Neural cell (in vitro differentiated cells): ENCODE data around the gene ZNF534. TPM values are rescaled to one million over a fixed set of nuclear protein-coding genes. Genes with fewer than 3 reads are reported as not detected.
A peak's percentile ranks its signal among the peaks of the same experiment; 100 is the strongest.

Source experiments
- H2AFZ ChIP-seq: fragments of 200-600, 300-800 bp; sonication (generic), shearing (Covaris generic); 2 replicates; pipeline ENCODE4 v1.6.0; 2014; ENCODE audit warnings: low read depth, mild to moderate bottlenecking, antibody characterized with exemption, low read length, moderate library complexity
- H3F3A ChIP-seq: fragments of 200-600 bp; shearing (Covaris generic); 2 replicates; pipeline ENCODE4 v1.6.1; 2016; ENCODE audit warnings: mild to moderate bottlenecking, moderate library complexity, mixed read lengths, antibody characterized with exemption, low read length; ENCODE audit not compliant: insufficient read depth, poor library complexity, severe bottlenecking
- H3K27ac ChIP-seq: fragments of 200-600, 300-800 bp; sonication (generic), shearing (Covaris generic); 2 replicates; pipeline ENCODE4 v1.5.1; 2014; ENCODE audit warnings: mild to moderate bottlenecking, low read length, moderate library complexity
- H3K27me3 ChIP-seq: fragments of 300-800, 200-600 bp; sonication (generic), shearing (Covaris generic); 2 replicates; pipeline ENCODE4 v1.6.0; 2014; ENCODE audit warnings: mild to moderate bottlenecking, low read depth, low read length, moderate library complexity; ENCODE audit not compliant: insufficient read depth
- H3K36me3 ChIP-seq: fragments of 300-800, 200-600 bp; sonication (generic), shearing (Covaris generic); 2 replicates; pipeline ENCODE4 v1.5.1; 2014; ENCODE audit warnings: mild to moderate bottlenecking, antibody characterized with exemption, low read length, moderate library complexity; ENCODE audit not compliant: insufficient read depth
- H3K4me2 ChIP-seq: fragments of 300-800, 200-600 bp; sonication (generic), shearing (Covaris generic); 2 replicates; pipeline ENCODE4 v1.6.0; 2014; ENCODE audit warnings: mild to moderate bottlenecking, low read length
- H3K4me3 ChIP-seq: fragments of 300-800, 200-600 bp; sonication (generic), shearing (Covaris generic); 2 replicates; pipeline ENCODE4 v1.5.1; 2014; ENCODE audit warnings: mild to moderate bottlenecking, low read length, moderate library complexity
- H3K79me2 ChIP-seq: fragments of 200-600 bp; shearing (Covaris generic); replicated peaks from 2 replicates; pipeline ENCODE4 v1.6.0; 2014; ENCODE audit warnings: mild to moderate bottlenecking, low read length, moderate library complexity; ENCODE audit not compliant: insufficient read depth
- H3K9ac ChIP-seq: fragments of 300-800, 200-600 bp; sonication (generic), shearing (Covaris generic); 2 replicates; pipeline ENCODE4 v1.6.1; 2016; ENCODE audit warnings: mild to moderate bottlenecking, low read length, mixed read lengths
- H3K9me2 ChIP-seq: fragments of 200-600 bp; shearing (Covaris generic); 2 replicates; pipeline ENCODE4 v1.6.1; 2016; ENCODE audit warnings: mild to moderate bottlenecking, low read length, mixed read lengths; ENCODE audit not compliant: insufficient read depth
- H3K9me3 ChIP-seq: fragments of 200-600, 300-800 bp; sonication (generic), shearing (Covaris generic); 2 replicates; pipeline ENCODE4 v1.6.1; 2016; ENCODE audit warnings: mild to moderate bottlenecking, mixed run types, low read length, moderate library complexity, mixed read lengths
- H4K20me1 ChIP-seq: fragments of 200-600 bp; shearing (Covaris generic); 2 replicates; pipeline ENCODE4 v1.6.1; 2016; ENCODE audit warnings: mild to moderate bottlenecking, mixed run types; ENCODE audit not compliant: insufficient read depth
- EP300 ChIP-seq: fragments of 450-650 bp; conservative IDR thresholded peaks from 2 replicates; pipeline ENCODE4 v1.6.1; 2014; ENCODE audit warnings: antibody characterized with exemption, mild to moderate bottlenecking, moderate library complexity; ENCODE audit not compliant: poor library complexity, severe bottlenecking
- EZH2 ChIP-seq: fragments of 200-600, 300-800 bp; shearing (Covaris generic), sonication (generic); IDR thresholded peaks from 2 replicates; pipeline ENCODE4 v1.6.1; 2014; ENCODE audit warnings: antibody characterized with exemption, low read length, borderline replicate concordance, mild to moderate bottlenecking; ENCODE audit not compliant: insufficient read depth, poor library complexity, severe bottlenecking
- MXI1 ChIP-seq: fragments of 450-650 bp; conservative IDR thresholded peaks from 2 replicates; pipeline ENCODE4 v1.6.1; 2014; ENCODE audit warnings: antibody characterized with exemption, mild to moderate bottlenecking; ENCODE audit not compliant: poor library complexity, severe bottlenecking
- POLR2AphosphoS5 ChIP-seq: IDR thresholded peaks from 2 replicates; pipeline ENCODE4 v1.6.1; 2012
- RAD21 ChIP-seq: fragments of 450-650 bp; conservative IDR thresholded peaks from 2 replicates; pipeline ENCODE4 v1.6.1; 2014; ENCODE audit warnings: antibody characterized with exemption, mild to moderate bottlenecking, moderate library complexity
- REST ChIP-seq: IDR thresholded peaks from 2 replicates; pipeline ENCODE4 v1.6.1; 2012; ENCODE audit warnings: borderline replicate concordance
- SMC3 ChIP-seq: fragments of 450-650 bp; conservative IDR thresholded peaks from 2 replicates; pipeline ENCODE4 v1.6.1; 2014; ENCODE audit warnings: antibody characterized with exemption, mild to moderate bottlenecking, moderate library complexity; ENCODE audit not compliant: poor library complexity
- TAF1 ChIP-seq: IDR thresholded peaks from 2 replicates; pipeline ENCODE4 v1.6.1; 2012; ENCODE audit warnings: low read depth
- polyA plus RNA-seq: library from polyadenylated mRNA; depleted of rRNA; stranded (reverse); fragments of >200 nt; gene quantifications from 2 replicates; pipeline ENCODE4 v1.2.3, GENCODE V29; 2014
- TF ChIP-seq, protein P1 (sequence below): fragments of 450-650 bp; IDR thresholded peaks from 2 replicates; pipeline ENCODE4 v1.5.1; 2014; ENCODE audit warnings: antibody characterized with exemption, mild to moderate bottlenecking, moderate library complexity; ENCODE audit not compliant: poor library complexity, severe bottlenecking

Gene ZNF534
- polyA plus RNA-seq, 1 donor from 2014 or later = 1.1 TPM

GRCh38 chr19:52492201-52492993 is 63.4 kb downstream of the ZNF534 start:
- H3K4me2 ChIP-seq = no peak overlapping the region
- H3K27ac ChIP-seq = no peak overlapping the region
- H3K4me3 ChIP-seq = peak overlapping the region; percentile 31
- H2AFZ ChIP-seq = no peak overlapping the region
- no peaks in the 10 kb centered on the region for H4K20me1 ChIP-seq
- H3K9me2 ChIP-seq = no peaks in the 10 kb centered on the region
- H3K27me3 ChIP-seq = no peaks in the 10 kb centered on the region
- no peaks in the 10 kb centered on the region for H3K36me3 ChIP-seq
- no peaks in the 10 kb centered on the region for H3F3A ChIP-seq
- no peak overlapping the region for H3K9ac ChIP-seq
- TF ChIP-seq EZH2 (no peak), TAF1 (no peak), REST (no peak), MXI1 (no peak), SMC3 (no peak), EP300 (no peak), RAD21 (no peak), POLR2AphosphoS5 (no peak)
- TF ChIP-seq, protein P1, sequence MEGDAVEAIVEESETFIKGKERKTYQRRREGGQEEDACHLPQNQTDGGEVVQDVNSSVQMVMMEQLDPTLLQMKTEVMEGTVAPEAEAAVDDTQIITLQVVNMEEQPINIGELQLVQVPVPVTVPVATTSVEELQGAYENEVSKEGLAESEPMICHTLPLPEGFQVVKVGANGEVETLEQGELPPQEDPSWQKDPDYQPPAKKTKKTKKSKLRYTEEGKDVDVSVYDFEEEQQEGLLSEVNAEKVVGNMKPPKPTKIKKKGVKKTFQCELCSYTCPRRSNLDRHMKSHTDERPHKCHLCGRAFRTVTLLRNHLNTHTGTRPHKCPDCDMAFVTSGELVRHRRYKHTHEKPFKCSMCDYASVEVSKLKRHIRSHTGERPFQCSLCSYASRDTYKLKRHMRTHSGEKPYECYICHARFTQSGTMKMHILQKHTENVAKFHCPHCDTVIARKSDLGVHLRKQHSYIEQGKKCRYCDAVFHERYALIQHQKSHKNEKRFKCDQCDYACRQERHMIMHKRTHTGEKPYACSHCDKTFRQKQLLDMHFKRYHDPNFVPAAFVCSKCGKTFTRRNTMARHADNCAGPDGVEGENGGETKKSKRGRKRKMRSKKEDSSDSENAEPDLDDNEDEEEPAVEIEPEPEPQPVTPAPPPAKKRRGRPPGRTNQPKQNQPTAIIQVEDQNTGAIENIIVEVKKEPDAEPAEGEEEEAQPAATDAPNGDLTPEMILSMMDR = no peak
- no peaks in the 10 kb centered on the region for H3K79me2 ChIP-seq
- H3K9me3 ChIP-seq = no peaks in the 10 kb centered on the region

DNA sequence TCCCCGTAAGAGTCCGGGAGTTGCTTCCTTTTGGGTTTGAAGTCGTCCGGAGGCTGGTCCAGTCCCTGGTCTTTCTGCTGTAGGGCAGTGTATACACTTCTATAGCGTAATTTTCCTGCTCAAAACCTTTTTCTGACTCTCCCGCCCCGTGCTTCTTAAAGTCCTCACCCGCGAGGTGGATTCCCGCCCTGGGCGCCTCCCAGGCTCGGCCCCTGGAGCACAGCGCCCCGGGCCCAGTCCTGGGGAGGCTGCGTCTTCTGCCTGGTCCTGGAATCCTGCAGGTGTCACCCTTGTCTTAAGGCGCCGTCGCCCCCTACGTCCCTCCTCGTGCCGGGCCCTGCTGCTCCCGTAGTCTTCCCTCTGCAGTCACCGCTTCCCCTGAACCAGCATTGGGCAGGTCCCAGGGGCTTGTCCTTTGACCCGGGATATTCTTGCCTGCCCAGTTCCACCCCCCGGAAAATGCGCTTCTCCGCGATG is 64.1 kb downstream of the ZNF534 start:
- no peak overlapping the region for H3K9ac ChIP-seq
- no peaks in the 10 kb centered on the region for H3K36me3 ChIP-seq
- H3K27ac ChIP-seq = no peak overlapping the region
- no peak overlapping the region for H2AFZ ChIP-seq
- no peaks in the 10 kb centered on the region for H3F3A ChIP-seq
- no peaks in the 10 kb centered on the region for H3K79me2 ChIP-seq
- peak overlapping the region; percentile 31 for H3K4me3 ChIP-seq
- no peaks in the 10 kb centered on the region for H3K27me3 ChIP-seq
- TF ChIP-seq SMC3 (no peak), EZH2 (no peak), MXI1 (no peak), RAD21 (no peak), POLR2AphosphoS5 (no peak), REST (no peak), EP300 (no peak), TAF1 (no peak)
- TF ChIP-seq, protein P1 = no peak
- no peak overlapping the region for H3K4me2 ChIP-seq
- no peaks in the 10 kb centered on the region for H4K20me1 ChIP-seq
- H3K9me3 ChIP-seq = no peaks in the 10 kb centered on the region
- no peaks in the 10 kb centered on the region for H3K9me2 ChIP-seq
